HEK293 (cell line): ENCODE data around the gene GSS.

Experiments used
- CTCF ChIP-seq: fragments of 450-650 bp; formaldehyde crosslinking; IDR thresholded peaks from 2 replicates; pipeline ENCODE4 v1.5.1; 2016; ENCODE audit warnings: missing biosample characterization, missing genetic modification characterization
- REST ChIP-seq: fragments of 450-650 bp; formaldehyde crosslinking; IDR thresholded peaks from 2 replicates; pipeline ENCODE4 v1.5.1; 2016; ENCODE audit warnings: missing biosample characterization, missing genetic modification characterization
- SALL2 ChIP-seq: fragments of 450-650 bp; formaldehyde crosslinking; IDR thresholded peaks from 2 replicates; pipeline ENCODE4 v1.5.0; 2017; ENCODE audit warnings: missing biosample characterization, mild to moderate bottlenecking, missing genetic modification characterization, borderline replicate concordance
- ZBTB20 ChIP-seq: fragments of 450-650 bp; formaldehyde crosslinking; IDR thresholded peaks from 2 replicates; pipeline ENCODE4 v1.5.1; 2016; ENCODE audit warnings: missing biosample characterization, missing genetic modification characterization
- ZBTB21 ChIP-seq: fragments of 450-650 bp; formaldehyde crosslinking; IDR thresholded peaks from 2 replicates; pipeline ENCODE4 v1.5.1; 2017; ENCODE audit warnings: missing biosample characterization, missing genetic modification characterization
- ZIC2 ChIP-seq: fragments of 450-650 bp; formaldehyde crosslinking; IDR thresholded peaks from 2 replicates; pipeline ENCODE4 v1.5.1; 2016; ENCODE audit warnings: missing biosample characterization, missing genetic modification characterization
- ZNF112 ChIP-seq: fragments of 450-650 bp; formaldehyde crosslinking; IDR thresholded peaks from 2 replicates; pipeline ENCODE4 v1.5.0; 2017; ENCODE audit warnings: missing biosample characterization, missing genetic modification characterization
- ZNF311 ChIP-seq: fragments of 450-650 bp; formaldehyde crosslinking; IDR thresholded peaks from 2 replicates; pipeline ENCODE4 v1.5.1; 2017; ENCODE audit warnings: missing biosample characterization, missing genetic modification characterization, borderline replicate concordance
- ZNF473 ChIP-seq: fragments of 450-650 bp; formaldehyde crosslinking; IDR thresholded peaks from 2 replicates; pipeline ENCODE4 v1.5.1; 2017; ENCODE audit warnings: missing biosample characterization, missing genetic modification characterization
- ZNF530 ChIP-seq: fragments of 450-650 bp; formaldehyde crosslinking; IDR thresholded peaks from 2 replicates; pipeline ENCODE4 v1.5.1; 2016; ENCODE audit warnings: low read depth, missing biosample characterization, missing genetic modification characterization

- TF ChIP-seq SALL2 (tag by site-specific recombination) = no peak
- no peak for TF ChIP-seq ZNF311 (tag by site-specific recombination)
- no peak for TF ChIP-seq ZNF112
- no peak for TF ChIP-seq ZBTB20 (tag by site-specific recombination)
- no peak for TF ChIP-seq ZBTB21 (tag by site-specific recombination)
- no peak for TF ChIP-seq CTCF (tag by site-specific recombination)
- no peak for TF ChIP-seq ZNF473 (tag by site-specific recombination)
- TF ChIP-seq REST (tag by site-specific recombination) = no peak
- TF ChIP-seq ZNF530 (tag by site-specific recombination) = no peak
- no peak for TF ChIP-seq ZIC2 (tag by site-specific recombination)
These were observed 11.8 kb upstream of the GSS start for GRCh38 chr20:34967421-34967820.
